ENCODE data around the gene ABLIM3.

The ABLIM3 gene

GRCh38 chr5:149221326-149221725 lies 80.0 kb downstream of the ABLIM3 start:
- no peak for DNase-seq

- DNase-seq, result no peak
These were observed 80.5 kb downstream of the ABLIM3 start for GRCh38 chr5:149221731-149222342.

GRCh38 chr5:149223081-149223848 lies 82.0 kb downstream of the ABLIM3 start:
- DNase-seq, result no peak

- no peak for DNase-seq
These were observed 83.0 kb downstream of the ABLIM3 start for GRCh38 chr5:149224282-149224681.

GRCh38 chr5:149227168-149227826 lies 86.0 kb downstream of the ABLIM3 start:
- DNase-seq, result no peak

- peak; percentile 56 for DNase-seq
These were observed 87.5 kb downstream of the ABLIM3 start for GRCh38 chr5:149228618-149229297.

GRCh38 chr5:149229298-149229937 lies 88.1 kb downstream of the ABLIM3 start:
- DNase-seq, result no peak

- no peak for DNase-seq
These were observed 94.5 kb downstream of the ABLIM3 start for GRCh38 chr5:149235841-149236240.

- no peak for DNase-seq
These were observed 96.4 kb downstream of the ABLIM3 start for GRCh38 chr5:149237662-149238061.

GRCh38 chr5:149238540-149238939 lies 97.2 kb downstream of the ABLIM3 start:
- no peak for DNase-seq

- DNase-seq, result no peak
These were observed 98.6 kb downstream of the ABLIM3 start for GRCh38 chr5:149239917-149240316.

GRCh38 chr5:149240354-149240998 lies 99.2 kb downstream of the ABLIM3 start:
- no peak for DNase-seq

GRCh38 chr5:149242339-149242738 lies 101.0 kb downstream of the ABLIM3 start:
- no peak for DNase-seq

GRCh38 chr5:149246906-149247305 lies 105.6 kb downstream of the ABLIM3 start:
- no peak for DNase-seq

- no peak for DNase-seq
These were observed 106.4 kb downstream of the ABLIM3 start for GRCh38 chr5:149247726-149248125.

GRCh38 chr5:149251546-149251945 lies 110.3 kb downstream of the ABLIM3 start:
- DNase-seq, result no peak

GRCh38 chr5:149254506-149254905 lies 113.2 kb downstream of the ABLIM3 start:
- peak; percentile 63 for DNase-seq

- no peak for DNase-seq
These were observed 115.2 kb downstream of the ABLIM3 start for GRCh38 chr5:149256451-149256850.

- no peak for DNase-seq
These were observed 115.8 kb downstream of the ABLIM3 start for GRCh38 chr5:149257131-149257530.

- no peak for DNase-seq
These were observed 116.8 kb downstream of the ABLIM3 start for GRCh38 chr5:149257889-149258705.

- no peak for DNase-seq
These were observed 119.5 kb downstream of the ABLIM3 start for GRCh38 chr5:149260761-149261160.
